ENCODE results near the gene CARM1.
A peak's percentile ranks its signal among the peaks of the same experiment; 100 is the strongest.

DNA sequence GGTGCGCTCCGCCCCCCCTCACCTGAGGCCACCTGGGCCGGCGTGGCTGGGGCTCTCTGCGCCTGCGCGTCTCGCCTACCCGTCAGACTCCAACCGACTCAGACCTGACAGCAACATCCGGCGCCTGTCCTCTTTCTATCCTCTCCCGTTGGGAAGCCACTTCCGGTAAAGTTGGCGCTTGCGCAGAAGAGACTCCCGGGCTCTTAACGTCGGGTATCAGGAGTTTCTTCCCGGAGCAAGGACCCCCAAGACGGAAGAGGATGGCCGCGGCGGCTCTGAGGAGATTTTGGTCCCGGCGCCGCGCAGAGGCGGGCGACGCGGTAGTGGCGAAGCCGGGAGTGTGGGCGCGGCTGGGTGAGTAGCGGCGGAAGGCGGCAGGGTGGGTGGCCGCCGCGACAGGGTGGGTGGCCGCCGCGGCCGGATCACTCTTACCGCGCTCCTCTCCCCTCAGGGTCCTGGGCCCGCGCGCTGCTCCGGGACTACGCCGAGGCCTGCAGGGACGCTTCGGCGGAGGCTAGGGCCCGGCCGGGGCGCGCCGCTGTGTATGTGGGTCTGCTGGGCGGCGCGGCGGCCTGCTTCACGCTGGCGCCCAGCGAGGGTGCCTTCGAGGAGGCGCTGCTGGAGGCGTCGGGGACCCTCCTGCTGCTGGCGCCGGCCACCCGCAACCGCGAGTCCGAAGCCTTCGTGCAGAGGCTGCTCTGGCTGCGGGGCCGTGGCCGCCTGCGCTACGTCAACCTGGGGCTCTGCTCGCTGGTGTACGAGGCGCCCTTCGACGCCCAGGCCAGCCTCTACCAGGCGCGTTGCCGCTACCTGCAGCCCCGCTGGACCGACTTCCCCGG is 57.4 kb downstream of the CARM1 start, which contains the start of the genes TIMM29 and YIPF2:
- TF ChIP-seq CTCF (IDR thresholded peaks at IDR 0.05; ENCODE audit: extremely low read depth in 1 of 2, insufficient read depth in 1 of 2, low read depth in 1 of 2, low read length in 2 of 2) (no peak), POLR2AphosphoS5 (IDR thresholded peaks at IDR 0.05; ENCODE audit: insufficient read depth, low read depth, low read length) (peak; percentile 63), POLR2A (IDR thresholded peaks at IDR 0.05; ENCODE audit: low read depth, low read length) (peak; percentile 77), EZH2 (IDR thresholded peaks at IDR 0.05; ENCODE audit: borderline replicate concordance, low read depth, low read length, severe bottlenecking) (no peak), MYC (IDR thresholded peaks at IDR 0.05; ENCODE audit: low read depth, low read length) (no peak)
